GM12891 (cell line): ENCODE data around the gene ASPM.

Experiments used
- POLR2A ChIP-seq: IDR thresholded peaks from 2 replicates; pipeline ENCODE4 v1.6.1; 2011; ENCODE audit warnings: low read depth, low read length, control low read depth
- POLR2AphosphoS5 ChIP-seq: IDR thresholded peaks from 2 replicates; pipeline ENCODE4 v1.6.1; 2011; ENCODE audit warnings: low read depth, low read length, control low read depth
- POU2F2 ChIP-seq: IDR thresholded peaks from 2 replicates; pipeline ENCODE4 v1.6.1; 2011; ENCODE audit warnings: low read depth, mild to moderate bottlenecking, control low read depth, low read length, moderate library complexity

DNA sequence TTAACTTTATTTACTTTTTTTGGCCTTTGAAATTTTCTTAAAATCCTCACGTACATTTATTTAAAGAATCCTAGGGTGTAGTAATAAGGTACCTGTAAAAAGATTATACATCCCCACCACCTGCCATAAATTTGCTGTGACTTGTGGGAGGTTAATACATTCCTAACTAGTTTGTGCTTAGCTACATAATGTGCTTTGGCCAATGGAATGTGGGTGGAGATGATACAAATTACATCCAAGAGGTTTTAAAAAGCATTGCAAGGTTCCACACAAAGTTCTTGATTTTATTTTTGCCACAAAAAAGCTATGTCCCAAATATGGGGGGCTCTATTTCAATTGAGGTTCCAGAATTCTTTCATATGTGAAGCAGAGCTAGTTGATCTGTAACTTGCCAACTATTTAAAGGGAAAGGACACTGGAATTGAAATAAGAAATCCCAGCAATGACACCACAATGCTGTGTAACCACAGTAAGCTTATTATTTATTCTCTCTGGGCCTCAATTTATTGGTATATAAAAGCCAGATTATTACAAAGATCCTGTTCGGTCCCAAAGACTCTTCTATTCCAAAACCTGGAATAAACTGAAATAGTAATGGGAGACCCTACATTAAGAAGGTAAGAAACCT lies 15.7 kb downstream of the ASPM start:
- TF ChIP-seq POLR2AphosphoS5 (no peak), POLR2A (no peak), POU2F2 (no peak)
